K562 (cell line): ENCODE measurements around the gene PLXDC1. TPM values are rescaled to one million over a fixed set of nuclear protein-coding genes. Genes with fewer than 3 reads are reported as not detected.
A peak's percentile ranks its signal among the peaks of the same experiment; 100 is the strongest.

Experiments used
- ARID4B ChIP-seq: sonication (generic); formaldehyde crosslinking; IDR thresholded peaks from 2 replicates; pipeline ENCODE4 v1.8.0; 2022; ENCODE audit warnings: mild to moderate bottlenecking, missing genetic modification reagents
- BRF2 ChIP-seq: IDR thresholded peaks from 3 replicates; pipeline ENCODE4 v1.6.1; 2011; ENCODE audit warnings: borderline replicate concordance, mild to moderate bottlenecking; ENCODE audit not compliant: insufficient read length, insufficient read depth
- CREM ChIP-seq: IDR thresholded peaks from 2 replicates; pipeline ENCODE4 v1.6.1; 2014; ENCODE audit warnings: antibody characterized with exemption, low read depth
- ELF2 ChIP-seq: fragments of 250-450 bp; sonication (Bioruptor Pico); IDR thresholded peaks from 2 replicates; pipeline ENCODE4 v1.5.0; 2021; ENCODE audit warnings: mild to moderate bottlenecking
- HEY1 ChIP-seq: fragments of 250-450 bp; sonication (Bioruptor Pico); IDR thresholded peaks from 2 replicates; pipeline ENCODE4 v1.5.0; 2020; ENCODE audit warnings: mild to moderate bottlenecking, moderate library complexity, borderline replicate concordance
- PTBP1 ChIP-seq: fragments of 200-400 bp; formaldehyde crosslinking; IDR thresholded peaks from 2 replicates; pipeline ENCODE4 v1.6.1; 2017; ENCODE audit warnings: low read depth, low read length
- SMARCB1 ChIP-seq: IDR thresholded peaks from 2 replicates; pipeline ENCODE4 v1.6.1; 2011; ENCODE audit warnings: improper control_type of control experiment, low read depth; ENCODE audit not compliant: insufficient read length
- TAF7 ChIP-seq: fragments of 450-650 bp; IDR thresholded peaks from 2 replicates; pipeline ENCODE4 v1.6.1; 2016; ENCODE audit warnings: missing genetic modification characterization, missing compliant biosample characterization
- TBP ChIP-seq: optimal IDR thresholded peaks from 2 replicates; pipeline ENCODE3; 2011; ENCODE audit warnings: low read depth, low read length, improper control_type of control experiment
- TEAD2 ChIP-seq: fragments of 450-650 bp; IDR thresholded peaks from 2 replicates; pipeline ENCODE4 v1.6.1; 2016; ENCODE audit warnings: missing genetic modification characterization, control low read depth, missing compliant biosample characterization
- ZBTB17 ChIP-seq: fragments of 450-650 bp; formaldehyde crosslinking; IDR thresholded peaks from 2 replicates; pipeline ENCODE4 v1.4.0; 2020; ENCODE audit warnings: mild to moderate bottlenecking
- ZBTB9 ChIP-seq: fragments of 450-650 bp; formaldehyde crosslinking; IDR thresholded peaks from 2 replicates; pipeline ENCODE4 v1.4.0; 2020; ENCODE audit warnings: mild to moderate bottlenecking, moderate library complexity
- ZHX1 ChIP-seq: fragments of 150-350 bp; conservative IDR thresholded peaks from 2 replicates; pipeline ENCODE4 v1.6.1; 2014; ENCODE audit warnings: low read length
- ZNF609 ChIP-seq: sonication (generic); formaldehyde crosslinking; IDR thresholded peaks from 2 replicates; pipeline ENCODE4 v1.8.1; 2023; ENCODE audit warnings: missing genetic modification reagents, mild to moderate bottlenecking, borderline replicate concordance
- polyA plus RNA-seq, 8 experiments: library from polyadenylated mRNA; depleted of rRNA in 4 of 8; stranded (reverse) in 5 of 8; unstranded in 3 of 8; fragments of >200 nt; fragmentation: Nextera tagmentation in 2 of 8; fragmentation: Illumina TruSeq in 1 of 8; extraction: Ambion mirVana in 2 of 8; extraction: Trizol in 1 of 8; gene quantifications; 2 replicates each; pipeline versions ENCODE4 v1.2.1 to v1.2.3, GENCODE V29; 2011 to 2014; ENCODE audit warnings: inconsistent platforms in 1 of 8, missing spikeins in 1 of 8
- total RNA-seq, 7 experiments: library from RNA; depleted of rRNA in 6 of 7; stranded (reverse); fragments of >200 nt in 6 of 7; fragmentation: Illumina TruSeq in 2 of 7; extraction: Trizol in 2 of 7; gene quantifications; 2 replicates each; pipeline versions ENCODE4 v1.2.1 to v1.2.3, GENCODE V29; 2011 to 2021; ENCODE audit warnings: low replicate concordance in 1 of 7

PLXDC1 gene
- total and polyA plus RNA-seq, 9 of the 15 experiments (the other 6 are each of a cell fraction or from before 2014, with no cell fraction given), result not detected

- TF ChIP-seq PTBP1 (no peak), SMARCB1 (no peak), ZBTB17 (no peak), ELF2 (CRISPR knock-in tag) (no peak), TAF7 (tag) (no peak), ZBTB9 (CRISPR knock-in tag) (no peak), BRF2 (no peak), HEY1 (CRISPR knock-in tag) (no peak), ZHX1 (peak; percentile 59; the same call in 1 of the 2 replicates), ZNF609 (CRISPR knock-in tag) (no peak), ARID4B (CRISPR knock-in tag) (no peak), TEAD2 (tag) (no peak), CREM (peak; percentile 25; the same call in 1 of the 2 replicates), TBP (peak; percentile 100)
These were observed 2.2 kb upstream of the PLXDC1 start (continued) for GRCh38 chr17:39153599-39154051.
